Breast epithelium (tissue), 4 donors: ENCODE data around the gene VSIG4. TPM values are rescaled to one million over a fixed set of nuclear protein-coding genes. Genes with fewer than 3 reads are reported as not detected.

Experiments used
- DNase-seq, 2 donors: peaks; one replicate each; pipeline ENCODE4 v3.0.0-alpha.2; 2019; ENCODE audit warnings: low spot score in 2 of 2
- H3K27ac ChIP-seq, 2 donors: fragments of 200-600 bp; sonication (generic) in 1 of 2; one replicate each; pipeline ENCODE4 v1.5.1; 2016 to 2019; ENCODE audit warnings: mild to moderate bottlenecking in 1 of 2
- H3K27me3 ChIP-seq, 2 donors: fragments of 200-600 bp; sonication (generic) in 1 of 2; one replicate each; pipeline versions ENCODE4 v1.5.1 to v1.6.0; 2017 to 2019; ENCODE audit warnings: control low read depth in 1 of 2, mild to moderate bottlenecking in 1 of 2
- H3K36me3 ChIP-seq: fragments of 200-600 bp; one replicate; pipeline ENCODE4 v1.5.1; 2019
- H3K4me1 ChIP-seq, 2 donors: fragments of 200-600 bp; sonication (generic); one replicate each; pipeline ENCODE4 v1.5.1; 2016 to 2019; ENCODE audit warnings: control low read depth in 1 of 2
- H3K4me3 ChIP-seq, 3 donors: fragments of 200-600 bp; sonication (generic); 1 replicate in 2 of 3; 2 replicates in 1 of 3; pipeline ENCODE4 v1.5.1; 2016 to 2019; ENCODE audit warnings: mild to moderate bottlenecking in 3 of 3, moderate library complexity in 2 of 3
- H3K9me3 ChIP-seq, 2 donors: fragments of 200-600 bp; sonication (generic) in 1 of 2; one replicate each; pipeline ENCODE4 v1.5.1; 2016 to 2019; ENCODE audit warnings: control low read depth in 1 of 2
- POLR2A ChIP-seq: fragments of 450-650 bp; IDR thresholded peaks from one replicate; pipeline ENCODE4 v1.6.1; 2016; ENCODE audit warnings: antibody characterized with exemption, mild to moderate bottlenecking, moderate library complexity
- POLR2AphosphoS5 ChIP-seq, 3 donors: sonication (generic); formaldehyde crosslinking; IDR thresholded peaks; one replicate each; pipeline ENCODE4 v1.6.1; 2017; ENCODE audit warnings: antibody characterized with exemption in 3 of 3
- intact Hi-C: fragments of 100-400 bp; cut with DNase I; formaldehyde crosslinking; loops from one replicate; pipeline ENCODE4 v1.15.1; 2023; ENCODE audit warnings: low total_unique reads
- total RNA-seq, 3 donors: library from RNA; depleted of rRNA; stranded (reverse); fragments of >200 nt; gene quantifications; one replicate each; pipeline ENCODE4 v1.1.0, GENCODE V29; 2016
- TF ChIP-seq, protein P1 (sequence below), 3 donors: fragments of 450-650 bp; IDR thresholded peaks; one replicate each; pipeline ENCODE4 v1.5.1; 2016 to 2017; ENCODE audit warnings: antibody characterized with exemption in 3 of 3, mild to moderate bottlenecking in 3 of 3, moderate library complexity in 3 of 3

VSIG4 gene
- total RNA-seq, 3 donors from 2014 or later, result 63.3 to 512 (median 90.0) TPM

GRCh38 chrX:66009231-66009845 lies 30.5 kb downstream of the VSIG4 start:
- Histone ChIP-seq H3K9me3 (no peaks in the 10 kb centered on the region), H3K4me3 (no peak overlapping the region), H3K36me3 (no peaks in the 10 kb centered on the region), H3K27me3 (peaks cover 0 to 18% of the 10 kb centered on the region in 2 donors), H3K4me1 (no peaks in the 10 kb centered on the region), H3K27ac (no peak overlapping the region)
- TF ChIP-seq, protein P1, sequence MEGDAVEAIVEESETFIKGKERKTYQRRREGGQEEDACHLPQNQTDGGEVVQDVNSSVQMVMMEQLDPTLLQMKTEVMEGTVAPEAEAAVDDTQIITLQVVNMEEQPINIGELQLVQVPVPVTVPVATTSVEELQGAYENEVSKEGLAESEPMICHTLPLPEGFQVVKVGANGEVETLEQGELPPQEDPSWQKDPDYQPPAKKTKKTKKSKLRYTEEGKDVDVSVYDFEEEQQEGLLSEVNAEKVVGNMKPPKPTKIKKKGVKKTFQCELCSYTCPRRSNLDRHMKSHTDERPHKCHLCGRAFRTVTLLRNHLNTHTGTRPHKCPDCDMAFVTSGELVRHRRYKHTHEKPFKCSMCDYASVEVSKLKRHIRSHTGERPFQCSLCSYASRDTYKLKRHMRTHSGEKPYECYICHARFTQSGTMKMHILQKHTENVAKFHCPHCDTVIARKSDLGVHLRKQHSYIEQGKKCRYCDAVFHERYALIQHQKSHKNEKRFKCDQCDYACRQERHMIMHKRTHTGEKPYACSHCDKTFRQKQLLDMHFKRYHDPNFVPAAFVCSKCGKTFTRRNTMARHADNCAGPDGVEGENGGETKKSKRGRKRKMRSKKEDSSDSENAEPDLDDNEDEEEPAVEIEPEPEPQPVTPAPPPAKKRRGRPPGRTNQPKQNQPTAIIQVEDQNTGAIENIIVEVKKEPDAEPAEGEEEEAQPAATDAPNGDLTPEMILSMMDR (IDR thresholded peaks at IDR 0.05), result no peak
- intact Hi-C loops, result no loop called here
- no peak for DNase-seq

GRCh38 chrX:66008328-66008970 lies 31.4 kb downstream of the VSIG4 start:
- no peaks in the 10 kb centered on the region for H3K36me3 ChIP-seq
- DNase-seq, result no peak
- no peaks in the 10 kb centered on the region for H3K9me3 ChIP-seq
- intact Hi-C loops, result no loop called here
- peaks cover 0 to 20% of the 10 kb centered on the region in 2 donors for H3K27me3 ChIP-seq
- no peaks in the 10 kb centered on the region for H3K4me1 ChIP-seq
- H3K27ac ChIP-seq, result no peak overlapping the region
- H3K4me3 ChIP-seq, result no peak overlapping the region
- TF ChIP-seq POLR2A (no peak), POLR2AphosphoS5 (IDR thresholded peaks at IDR 0.05) (no peak)
- TF ChIP-seq, protein P1 (IDR thresholded peaks at IDR 0.05), result no peak

DNA sequence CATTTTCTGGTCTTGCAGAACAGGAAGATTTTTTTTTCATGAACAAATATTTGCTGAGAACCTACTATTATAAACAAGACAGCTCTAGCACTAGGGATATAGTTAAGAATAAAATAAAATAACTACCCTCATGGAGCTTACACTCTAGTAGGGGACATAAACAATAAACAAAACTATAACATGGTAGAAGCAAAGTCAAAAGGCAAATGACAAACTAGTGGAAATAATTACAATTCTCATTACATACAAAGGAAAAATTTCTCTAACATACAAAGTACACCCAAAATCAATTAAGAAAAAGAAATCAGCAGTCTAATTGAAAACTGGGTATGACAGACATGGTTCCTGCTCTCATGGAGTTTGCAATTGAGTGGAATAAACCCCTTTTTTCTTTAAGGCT lies 32.0 kb downstream of the VSIG4 start:
- no peaks in the 10 kb centered on the region for H3K9me3 ChIP-seq
- intact Hi-C loops, result no loop called here
- no peaks in the 10 kb centered on the region for H3K4me1 ChIP-seq
- TF ChIP-seq, protein P1 (IDR thresholded peaks at IDR 0.05), result no peak
- no peak for TF ChIP-seq POLR2A
- no peak for TF ChIP-seq POLR2AphosphoS5 (IDR thresholded peaks at IDR 0.05)
- no peaks in the 10 kb centered on the region for H3K36me3 ChIP-seq
- no peak for DNase-seq
- peaks cover 0 to 24% of the 10 kb centered on the region in 2 donors for H3K27me3 ChIP-seq
- H3K27ac ChIP-seq, result no peak overlapping the region
- H3K4me3 ChIP-seq, result no peak overlapping the region

- Histone ChIP-seq H3K4me1 (no peaks in the 10 kb centered on the region), H3K27ac (no peak overlapping the region), H3K27me3 (peaks cover 0 to 17% of the 10 kb centered on the region in 2 donors), H3K36me3 (no peaks in the 10 kb centered on the region), H3K9me3 (no peaks in the 10 kb centered on the region), H3K4me3 (no peak overlapping the region)
- DNase-seq, result no peak
- TF ChIP-seq, protein P1 (IDR thresholded peaks at IDR 0.05), result no peak
- TF ChIP-seq POLR2AphosphoS5 (IDR thresholded peaks at IDR 0.05), result no peak
- TF ChIP-seq POLR2A, result no peak
- intact Hi-C loops, result no loop called here
Observed at GRCh38 chrX:66005830-66006449, 33.9 kb downstream of the VSIG4 start.
